Skin of body (tissue), 2 donors: ENCODE results near the gene CLEC12A. TPM values are rescaled to one million over a fixed set of nuclear protein-coding genes. Genes with fewer than 3 reads are reported as not detected.

Experiments used
- DNase-seq: peaks from one replicate; lab custom pipeline; 2025; lab: John Stamatoyannopoulos, UW
- total RNA-seq: library from RNA; depleted of rRNA; stranded (reverse); fragments of >200 nt; gene quantifications from one replicate; pipeline ENCODE4 v1.2.3, GENCODE V29; 2014

The CLEC12A gene
- total RNA-seq, 1 donor from 2014 or later = 7.2 TPM

DNA sequence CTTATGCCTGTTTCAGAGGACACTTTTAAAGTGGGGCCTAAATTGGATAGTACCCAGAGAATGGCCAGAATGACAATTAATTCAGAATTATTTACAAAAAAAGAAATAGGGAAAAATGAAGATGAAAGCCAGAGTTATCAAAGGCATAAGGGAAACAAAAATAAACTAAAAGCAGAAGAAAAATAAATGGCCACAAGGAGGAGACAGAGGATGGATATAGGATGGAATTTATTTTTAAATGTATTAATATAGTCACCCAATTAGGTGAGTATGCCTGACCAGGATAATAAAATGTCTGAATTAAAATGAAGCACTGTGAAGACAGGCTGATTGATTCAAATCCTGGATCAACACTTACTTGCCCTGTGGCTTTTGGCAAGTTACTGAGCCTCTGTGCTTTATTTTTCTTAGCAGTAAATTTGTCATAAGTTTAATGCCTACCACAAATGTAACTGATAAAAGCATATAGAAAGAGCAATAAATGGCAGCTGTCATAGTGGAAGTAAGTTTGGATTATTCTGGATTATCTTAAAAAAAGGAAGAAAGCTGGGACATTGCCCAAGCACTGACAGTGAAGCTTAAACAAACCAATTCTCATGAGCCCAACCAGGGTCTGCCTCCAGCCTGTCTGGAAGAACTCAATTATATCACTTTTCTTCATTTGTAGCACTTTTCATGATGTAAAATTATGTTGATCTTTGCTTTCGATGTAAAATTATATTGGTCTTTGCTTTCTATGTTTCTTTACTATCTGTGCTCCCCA lies 62.8 kb downstream of the CLEC12A start:
- DNase-seq = no peak

Other genes with a start within 250 kb of the CLEC12A start
- gene CLECL1, start 238.3 kb upstream of the CLEC12A start, total RNA-seq = not detected
- gene CD69, start 210.5 kb upstream of the CLEC12A start, total RNA-seq = 9.7 TPM
- gene KLRF1, start 143.9 kb upstream of the CLEC12A start, total RNA-seq = 0.39 TPM
- 18.7 TPM for gene CLEC2B, start 102.1 kb upstream of the CLEC12A start, total RNA-seq
- not detected for gene KLRF2, start 89.9 kb upstream of the CLEC12A start, total RNA-seq
- 18.5 TPM for gene CLEC2A, start 39.0 kb upstream of the CLEC12A start, total RNA-seq
- gene CLEC1B, start 27.7 kb downstream of the CLEC12A start, total RNA-seq = 0.39 TPM
- 0.99 TPM for gene CLEC12B, start 39.2 kb downstream of the CLEC12A start, total RNA-seq
- gene CLEC9A, start 59.3 kb downstream of the CLEC12A start, total RNA-seq = 0.99 TPM
- 2.8 TPM for gene CLEC1A, start 127.6 kb downstream of the CLEC12A start, total RNA-seq
- gene CLEC7A, start 158.8 kb downstream of the CLEC12A start, total RNA-seq = 5.8 TPM
- gene OLR1, start 200.7 kb downstream of the CLEC12A start, total RNA-seq = 2.7 TPM
- 0.10 TPM for gene TMEM52B, start 207.6 kb downstream of the CLEC12A start, total RNA-seq
- gene GABARAPL1, start 241.5 kb downstream of the CLEC12A start, total RNA-seq = 37.3 TPM